PFSK-1 (cell line): ENCODE measurements around the gene RET.

Source experiments
- FOXP2 ChIP-seq: optimal IDR thresholded peaks from 2 replicates; pipeline ENCODE3; 2011; ENCODE audit warnings: borderline replicate concordance, control low read depth, inconsistent platforms; ENCODE audit not compliant: insufficient read depth; ENCODE audit errors: extremely low read length, extremely low read depth
- POLR2AphosphoS5 ChIP-seq: IDR thresholded peaks from 2 replicates; pipeline ENCODE4 v1.6.1; 2012; ENCODE audit warnings: low read depth, mild to moderate bottlenecking, control low read depth, low read length, moderate library complexity
- SIN3A ChIP-seq: IDR thresholded peaks from 2 replicates; pipeline ENCODE4 v1.6.1; 2012; ENCODE audit warnings: mild to moderate bottlenecking, low read length, moderate library complexity, borderline replicate concordance; ENCODE audit not compliant: insufficient read depth
- TAF1 ChIP-seq: IDR thresholded peaks from 2 replicates; pipeline ENCODE4 v1.6.1; 2012; ENCODE audit warnings: low read length, control low read depth, borderline replicate concordance; ENCODE audit not compliant: insufficient read depth
- TF ChIP-seq, protein P1 (sequence below), 2 experiments: IDR thresholded peaks; 2 replicates each; pipeline versions ENCODE4 v1.6.1 to v1.8.0; 2011 to 2012; ENCODE audit warnings: low read depth in 2 of 2, low read length in 2 of 2, control low read depth in 1 of 2, inconsistent platforms in 1 of 2, mild to moderate bottlenecking in 1 of 2, moderate library complexity in 1 of 2; ENCODE audit not compliant: insufficient read depth in 1 of 2

RET gene

DNA sequence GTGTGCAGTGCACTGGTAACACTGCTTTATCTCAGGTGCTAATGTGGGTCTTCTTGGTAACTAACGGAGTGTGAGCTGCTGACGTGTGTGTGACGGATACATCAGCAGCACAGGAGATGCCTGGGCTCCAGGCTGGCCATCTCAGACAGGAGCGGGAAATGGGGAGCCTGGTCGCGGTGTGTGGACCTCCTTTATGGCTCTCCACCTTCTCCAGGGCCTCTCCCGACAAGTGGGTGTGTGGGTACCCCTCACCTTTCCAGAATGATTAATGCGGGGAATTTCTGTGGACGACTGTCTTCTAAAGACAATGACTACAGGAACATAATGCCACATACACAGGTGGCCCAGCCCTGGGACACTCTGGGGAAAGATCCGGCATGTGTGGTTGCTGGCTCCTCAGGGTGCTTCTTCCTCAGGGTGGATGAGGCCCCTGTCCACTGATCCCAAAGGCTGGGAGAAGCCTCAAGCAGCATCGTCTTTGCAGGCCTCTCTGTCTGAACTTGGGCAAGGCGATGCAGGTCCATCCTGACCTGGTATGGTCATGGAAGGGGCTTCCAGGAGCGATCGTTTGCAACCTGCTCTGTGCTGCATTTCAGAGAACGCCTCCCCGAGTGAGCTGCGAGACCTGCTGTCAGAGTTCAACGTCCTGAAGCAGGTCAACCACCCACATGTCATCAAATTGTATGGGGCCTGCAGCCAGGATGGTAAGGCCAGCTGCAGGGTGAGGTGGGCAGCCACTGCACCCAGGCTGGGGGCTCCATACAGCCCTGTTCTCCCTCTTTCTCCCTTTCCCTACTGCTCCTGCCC lies 41.1 kb downstream of the RET start:
- TF ChIP-seq FOXP2 (no peak), TAF1 (no peak), SIN3A (no peak), POLR2AphosphoS5 (no peak)
- TF ChIP-seq, protein P1, sequence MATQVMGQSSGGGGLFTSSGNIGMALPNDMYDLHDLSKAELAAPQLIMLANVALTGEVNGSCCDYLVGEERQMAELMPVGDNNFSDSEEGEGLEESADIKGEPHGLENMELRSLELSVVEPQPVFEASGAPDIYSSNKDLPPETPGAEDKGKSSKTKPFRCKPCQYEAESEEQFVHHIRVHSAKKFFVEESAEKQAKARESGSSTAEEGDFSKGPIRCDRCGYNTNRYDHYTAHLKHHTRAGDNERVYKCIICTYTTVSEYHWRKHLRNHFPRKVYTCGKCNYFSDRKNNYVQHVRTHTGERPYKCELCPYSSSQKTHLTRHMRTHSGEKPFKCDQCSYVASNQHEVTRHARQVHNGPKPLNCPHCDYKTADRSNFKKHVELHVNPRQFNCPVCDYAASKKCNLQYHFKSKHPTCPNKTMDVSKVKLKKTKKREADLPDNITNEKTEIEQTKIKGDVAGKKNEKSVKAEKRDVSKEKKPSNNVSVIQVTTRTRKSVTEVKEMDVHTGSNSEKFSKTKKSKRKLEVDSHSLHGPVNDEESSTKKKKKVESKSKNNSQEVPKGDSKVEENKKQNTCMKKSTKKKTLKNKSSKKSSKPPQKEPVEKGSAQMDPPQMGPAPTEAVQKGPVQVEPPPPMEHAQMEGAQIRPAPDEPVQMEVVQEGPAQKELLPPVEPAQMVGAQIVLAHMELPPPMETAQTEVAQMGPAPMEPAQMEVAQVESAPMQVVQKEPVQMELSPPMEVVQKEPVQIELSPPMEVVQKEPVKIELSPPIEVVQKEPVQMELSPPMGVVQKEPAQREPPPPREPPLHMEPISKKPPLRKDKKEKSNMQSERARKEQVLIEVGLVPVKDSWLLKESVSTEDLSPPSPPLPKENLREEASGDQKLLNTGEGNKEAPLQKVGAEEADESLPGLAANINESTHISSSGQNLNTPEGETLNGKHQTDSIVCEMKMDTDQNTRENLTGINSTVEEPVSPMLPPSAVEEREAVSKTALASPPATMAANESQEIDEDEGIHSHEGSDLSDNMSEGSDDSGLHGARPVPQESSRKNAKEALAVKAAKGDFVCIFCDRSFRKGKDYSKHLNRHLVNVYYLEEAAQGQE (IDR thresholded peaks at IDR 0.05; ENCODE audit: insufficient read depth in 1 of 2, low read depth in 2 of 2, low read length in 2 of 2) = no peak

DNA sequence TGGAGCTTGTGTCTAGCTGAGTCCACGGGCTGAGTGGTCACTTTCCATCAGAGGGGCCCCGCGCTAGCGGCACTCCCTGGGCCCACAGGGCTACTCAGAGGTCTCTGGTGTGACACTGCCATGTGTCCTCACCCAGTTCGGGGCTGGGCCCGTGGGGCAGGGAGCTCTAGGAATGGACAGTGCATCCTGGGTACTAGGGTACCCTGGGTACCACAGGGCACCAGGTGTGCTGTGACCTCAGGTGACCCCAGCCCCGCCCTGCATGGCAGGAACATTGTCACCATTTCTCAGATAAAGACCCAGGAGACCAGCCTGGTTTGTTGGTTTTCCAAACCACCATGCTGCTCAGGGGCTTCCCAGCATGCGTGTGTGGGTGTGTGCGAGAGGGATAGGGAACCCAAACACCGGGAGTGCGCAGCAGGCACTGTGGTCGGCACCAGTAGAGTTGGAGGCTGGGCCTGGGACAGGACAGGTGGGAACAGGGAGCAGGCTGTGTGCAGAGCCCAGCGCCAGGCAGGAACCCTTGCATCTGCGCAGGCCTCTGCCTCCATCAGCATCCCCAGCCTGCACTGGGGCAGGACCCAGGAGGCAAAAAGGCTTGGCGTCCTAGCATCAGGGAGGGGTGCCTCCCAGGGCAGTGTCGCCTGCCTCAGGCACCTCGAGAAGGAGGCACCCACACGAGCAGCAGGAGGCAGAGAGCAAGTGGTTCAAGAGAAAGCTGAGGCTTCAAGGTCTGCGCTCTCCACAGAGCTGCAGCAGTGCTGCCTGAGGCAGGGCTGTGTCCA lies 42.0 kb downstream of the RET start:
- no peak for TF ChIP-seq TAF1
- no peak for TF ChIP-seq FOXP2
- TF ChIP-seq POLR2AphosphoS5 = no peak
- TF ChIP-seq SIN3A = no peak
- TF ChIP-seq, protein P1 (IDR thresholded peaks at IDR 0.05; ENCODE audit: insufficient read depth in 1 of 2, low read depth in 2 of 2, low read length in 2 of 2) = no peak

DNA sequence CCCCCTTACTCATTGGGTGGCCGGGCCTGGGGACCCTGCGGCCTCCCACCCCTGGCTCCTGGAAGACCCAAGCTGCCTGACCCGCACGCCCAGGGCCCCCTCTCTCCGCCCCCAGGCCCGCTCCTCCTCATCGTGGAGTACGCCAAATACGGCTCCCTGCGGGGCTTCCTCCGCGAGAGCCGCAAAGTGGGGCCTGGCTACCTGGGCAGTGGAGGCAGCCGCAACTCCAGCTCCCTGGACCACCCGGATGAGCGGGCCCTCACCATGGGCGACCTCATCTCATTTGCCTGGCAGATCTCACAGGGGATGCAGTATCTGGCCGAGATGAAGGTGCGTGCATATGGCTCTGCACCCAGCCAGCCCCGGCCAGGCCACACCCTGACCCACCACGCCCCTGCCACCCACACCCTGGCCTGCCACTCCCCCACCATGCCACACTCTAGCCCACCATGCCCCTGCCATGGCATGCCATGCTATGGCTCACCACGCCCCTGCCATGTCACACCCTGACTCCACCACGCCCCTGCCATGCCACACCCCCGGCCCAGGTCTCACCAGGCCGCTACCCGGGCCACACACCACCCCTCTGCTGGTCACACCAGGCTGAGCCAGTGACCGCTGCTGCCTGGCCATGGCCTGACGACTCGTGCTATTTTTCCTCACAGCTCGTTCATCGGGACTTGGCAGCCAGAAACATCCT lies 42.7 kb downstream of the RET start:
- TF ChIP-seq TAF1 = no peak
- no peak for TF ChIP-seq SIN3A
- TF ChIP-seq, protein P1 (IDR thresholded peaks at IDR 0.05; ENCODE audit: insufficient read depth in 1 of 2, low read depth in 2 of 2, low read length in 2 of 2) = no peak
- TF ChIP-seq FOXP2 = no peak
- TF ChIP-seq POLR2AphosphoS5 = no peak

DNA sequence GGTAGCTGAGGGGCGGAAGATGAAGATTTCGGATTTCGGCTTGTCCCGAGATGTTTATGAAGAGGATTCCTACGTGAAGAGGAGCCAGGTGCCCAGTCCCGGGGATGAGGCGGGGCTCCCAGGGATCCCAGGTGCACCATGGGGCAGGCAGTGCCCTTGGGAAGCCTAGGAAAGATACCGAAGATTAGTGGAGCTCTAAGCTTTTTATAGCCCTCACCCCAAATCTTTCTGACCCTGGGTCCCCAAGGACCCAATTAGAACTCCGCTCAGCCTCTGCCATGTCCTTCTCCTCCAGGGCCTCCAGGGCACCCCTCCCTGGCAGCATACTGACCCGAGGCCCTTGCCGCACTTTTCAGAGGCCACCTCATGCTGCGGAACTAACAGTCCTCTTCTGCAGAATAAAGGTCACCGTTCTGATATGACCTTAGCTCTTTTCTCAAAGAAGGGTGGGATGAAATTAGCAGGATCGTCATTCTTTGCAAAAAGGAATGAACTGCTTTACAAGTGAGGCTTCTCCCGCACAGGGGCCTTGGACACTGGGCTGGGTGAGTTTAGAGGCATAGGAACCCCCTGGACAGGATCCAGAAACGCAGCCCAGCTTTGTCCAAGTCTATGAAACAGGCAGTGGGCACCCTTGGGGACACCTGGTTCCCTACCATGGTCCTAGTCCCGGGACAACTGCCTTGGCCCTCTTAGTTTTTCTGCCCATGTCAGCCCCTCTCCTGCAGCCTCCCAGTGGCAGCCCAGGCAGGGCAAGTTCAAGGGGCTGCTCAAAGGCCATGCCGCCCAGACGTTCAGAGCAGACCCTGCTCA lies 43.5 kb downstream of the RET start:
- TF ChIP-seq FOXP2 = no peak
- no peak for TF ChIP-seq TAF1
- TF ChIP-seq, protein P1 (IDR thresholded peaks at IDR 0.05; ENCODE audit: insufficient read depth in 1 of 2, low read depth in 2 of 2, low read length in 2 of 2) = no peak
- TF ChIP-seq POLR2AphosphoS5 = no peak
- TF ChIP-seq SIN3A = no peak
